ENCODE results near the gene CNPY4. TPM values are rescaled to one million over a fixed set of nuclear protein-coding genes. Genes with fewer than 3 reads are reported as not detected.
"Not testable (repeated sequence)": the region's sequence is repeated elsewhere in the genome, so short reads cannot be mapped to it uniquely, and the experiment has no call there.

The CNPY4 gene
- total RNA-seq, 2 donors from 2014 or later, result 7.0 to 9.8 TPM

GRCh38 chr7:100107890-100108289, 11.5 kb upstream of the CNPY4 start:
- ATAC-seq (no peak), DNase-seq (no peak)
- intact Hi-C loops (cut with DNase I, micrococcal nuclease), result no loop called here

- peak; percentile 27 for ATAC-seq
- intact Hi-C loops (cut with DNase I, micrococcal nuclease), result no loop called here
These were observed 9.8 kb upstream of the CNPY4 start for GRCh38 chr7:100109521-100110163.

GRCh38 chr7:100111156-100111555, 8.3 kb upstream of the CNPY4 start:
- no peak for DNase-seq
- intact Hi-C loops (cut with DNase I, micrococcal nuclease), result no loop called here

More at GRCh38 chr7:100109521-100110163, 9.8 kb upstream of the CNPY4 start:
- no peak for DNase-seq

GRCh38 chr7:100111914-100112313, 7.5 kb upstream of the CNPY4 start:
- intact Hi-C loops (cut with DNase I, micrococcal nuclease), result no loop called here
- DNase-seq (no peak), ATAC-seq (no peak)

More at GRCh38 chr7:100111156-100111555, 8.3 kb upstream of the CNPY4 start:
- no peak for ATAC-seq

GRCh38 chr7:100115026-100115425, 4.4 kb upstream of the CNPY4 start:
- DNase-seq, result no peak
- intact Hi-C loops (cut with DNase I, micrococcal nuclease), result no loop called here
- no peak for ATAC-seq

DNA sequence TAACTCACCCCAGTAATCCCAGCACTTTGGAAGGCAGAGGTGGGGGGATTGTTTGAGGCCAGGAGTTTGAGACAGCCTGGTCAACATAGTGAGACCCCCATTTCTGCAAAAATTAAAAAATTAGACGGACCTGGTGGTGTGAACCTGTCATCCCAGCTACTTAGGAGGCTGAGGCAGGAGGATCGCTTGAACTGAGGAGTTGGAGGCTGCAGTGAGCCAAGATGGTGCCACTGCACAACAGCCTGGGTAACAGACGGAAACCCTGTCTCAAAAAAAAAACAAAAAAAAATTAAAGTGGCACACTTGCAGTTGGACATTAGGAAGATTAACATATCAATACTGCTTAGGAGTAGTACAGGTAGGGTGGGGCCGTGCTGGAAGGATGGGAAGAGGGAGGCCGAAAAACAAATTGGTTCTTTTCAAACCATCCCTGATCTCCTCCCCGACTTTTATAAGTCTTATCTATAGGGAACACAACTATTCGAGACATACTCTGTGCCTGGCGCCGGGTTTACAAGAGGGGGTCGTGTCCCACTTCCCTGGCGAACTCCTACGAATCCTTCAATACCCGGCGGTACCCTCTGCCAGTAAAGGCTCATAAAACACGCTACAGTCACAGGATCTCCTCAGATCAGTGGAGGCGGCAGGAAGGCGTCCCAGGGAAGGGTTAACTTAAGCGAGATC, 904 bp upstream of the CNPY4 start:
- intact Hi-C loops (cut with DNase I, micrococcal nuclease), result no loop called here
- no peak for ATAC-seq
- no peak for DNase-seq

DNA sequence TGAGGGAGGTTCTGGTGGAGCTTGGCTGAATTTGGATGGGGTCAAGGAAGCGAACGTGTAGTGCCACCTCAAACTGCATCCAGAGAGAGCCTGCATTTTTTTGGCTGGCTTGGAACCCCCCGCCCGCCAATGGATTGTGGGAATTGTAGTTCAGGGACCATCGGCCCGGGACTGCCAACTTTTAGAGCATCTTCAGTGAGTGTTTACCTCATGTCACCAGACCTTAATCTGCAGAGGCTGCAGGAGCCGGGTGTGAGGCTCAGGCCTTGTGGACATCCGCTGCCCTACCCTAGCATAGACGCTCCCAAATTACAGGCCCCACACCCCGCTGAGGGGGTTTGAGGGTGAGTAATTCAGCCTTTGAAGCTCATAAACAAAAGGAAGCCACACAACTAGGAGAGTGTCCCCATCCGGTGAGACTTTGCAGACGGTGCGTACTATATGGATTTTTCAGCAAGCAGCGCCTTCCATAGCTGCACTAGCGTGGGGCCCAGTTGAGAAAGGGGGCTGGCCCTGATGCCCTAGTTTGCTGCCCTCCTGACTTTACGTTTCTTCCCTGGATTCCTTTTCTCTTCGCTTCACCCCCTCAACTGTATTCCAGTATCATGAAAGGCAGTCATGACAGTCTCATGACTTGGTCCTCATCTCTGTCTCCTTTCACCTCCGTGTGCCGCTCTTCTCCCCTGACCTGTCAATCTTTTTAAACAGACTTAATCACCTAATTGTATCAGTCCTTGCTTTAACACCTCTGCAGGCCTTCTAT, 717 bp downstream of the CNPY4 start:
- ATAC-seq (peak; percentile 9), DNase-seq (peak; percentile 57 to 58)
- intact Hi-C loops (cut with DNase I, micrococcal nuclease), result no loop called here

- intact Hi-C loops (cut with DNase I, micrococcal nuclease), result no loop called here
- ATAC-seq, result no peak
- no peak for DNase-seq
These were observed 1.3 kb downstream of the CNPY4 start for GRCh38 chr7:100120733-100121036.

DNA sequence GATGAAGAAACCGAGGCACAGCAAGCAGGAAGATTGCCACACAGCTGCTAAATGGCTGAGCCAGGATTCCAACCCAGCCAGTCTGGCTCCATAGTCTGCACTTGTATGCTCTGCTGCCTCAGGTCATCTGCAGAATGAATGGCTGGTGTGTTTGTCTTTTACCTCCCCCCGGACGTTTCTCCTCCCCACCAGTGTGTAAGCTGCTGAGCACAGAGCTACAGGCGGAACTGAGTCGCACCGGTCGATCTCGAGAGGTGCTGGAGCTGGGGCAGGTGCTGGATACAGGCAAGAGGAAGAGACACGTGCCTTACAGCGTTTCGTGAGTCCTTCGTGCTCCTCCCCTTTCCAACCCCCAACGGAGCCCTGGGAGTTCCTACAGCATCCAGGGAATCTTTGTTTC, 2.6 kb downstream of the CNPY4 start:
- no peak for ATAC-seq
- DNase-seq, result no peak

GRCh38 chr7:100122568-100122967, 3.1 kb downstream of the CNPY4 start:
- intact Hi-C loops (cut with DNase I, micrococcal nuclease), result no loop called here
- ATAC-seq (no peak), DNase-seq (no peak)

More for the DNA sequence above, 2.6 kb downstream of the CNPY4 start:
- intact Hi-C loops (cut with DNase I, micrococcal nuclease), result no loop called here

DNA sequence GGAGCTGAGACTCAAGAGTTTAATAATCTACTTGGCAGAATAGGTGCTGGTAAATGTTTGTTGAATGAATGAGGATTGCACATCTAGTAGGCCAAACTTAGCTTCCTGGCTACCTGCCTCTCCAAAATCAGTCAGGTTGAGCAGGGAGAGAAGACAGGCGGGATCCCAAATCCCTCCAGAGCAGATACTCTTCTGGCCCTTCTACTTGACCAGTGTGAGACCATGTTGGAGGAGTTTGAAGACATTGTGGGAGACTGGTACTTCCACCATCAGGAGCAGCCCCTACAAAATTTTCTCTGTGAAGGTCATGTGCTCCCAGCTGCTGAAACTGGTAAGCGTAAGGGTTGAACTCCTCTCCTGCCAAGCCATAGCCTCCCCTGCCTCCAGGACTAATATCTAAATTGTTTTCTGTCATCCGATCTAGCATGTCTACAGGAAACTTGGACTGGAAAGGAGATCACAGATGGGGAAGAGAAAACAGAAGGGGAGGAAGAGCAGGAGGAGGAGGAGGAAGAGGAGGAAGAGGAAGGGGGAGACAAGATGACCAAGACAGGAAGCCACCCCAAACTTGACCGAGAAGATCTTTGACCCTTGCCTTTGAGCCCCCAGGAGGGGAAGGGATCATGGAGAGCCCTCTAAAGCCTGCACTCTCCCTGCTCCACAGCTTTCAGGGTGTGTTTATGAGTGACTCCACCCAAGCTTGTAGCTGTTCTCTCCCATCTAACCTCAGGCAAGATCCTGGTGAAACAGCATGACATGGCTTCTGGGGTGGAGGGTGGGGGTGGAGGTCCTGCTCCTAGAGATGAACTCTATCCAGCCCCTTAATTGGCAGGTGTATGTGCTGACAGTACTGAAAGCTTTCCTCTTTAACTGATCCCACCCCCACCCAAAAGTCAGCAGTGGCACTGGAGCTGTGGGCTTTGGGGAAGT, 5.1 kb downstream of the CNPY4 start:
- DNase-seq (peak; percentile 46 to 58), ATAC-seq (peak; percentile 50)
- intact Hi-C loops (cut with DNase I, micrococcal nuclease), result no loop called here

- DNase-seq (no peak), ATAC-seq (peak; percentile 27)
These were observed 7.0 kb downstream of the CNPY4 start for GRCh38 chr7:100126239-100126930.

DNA sequence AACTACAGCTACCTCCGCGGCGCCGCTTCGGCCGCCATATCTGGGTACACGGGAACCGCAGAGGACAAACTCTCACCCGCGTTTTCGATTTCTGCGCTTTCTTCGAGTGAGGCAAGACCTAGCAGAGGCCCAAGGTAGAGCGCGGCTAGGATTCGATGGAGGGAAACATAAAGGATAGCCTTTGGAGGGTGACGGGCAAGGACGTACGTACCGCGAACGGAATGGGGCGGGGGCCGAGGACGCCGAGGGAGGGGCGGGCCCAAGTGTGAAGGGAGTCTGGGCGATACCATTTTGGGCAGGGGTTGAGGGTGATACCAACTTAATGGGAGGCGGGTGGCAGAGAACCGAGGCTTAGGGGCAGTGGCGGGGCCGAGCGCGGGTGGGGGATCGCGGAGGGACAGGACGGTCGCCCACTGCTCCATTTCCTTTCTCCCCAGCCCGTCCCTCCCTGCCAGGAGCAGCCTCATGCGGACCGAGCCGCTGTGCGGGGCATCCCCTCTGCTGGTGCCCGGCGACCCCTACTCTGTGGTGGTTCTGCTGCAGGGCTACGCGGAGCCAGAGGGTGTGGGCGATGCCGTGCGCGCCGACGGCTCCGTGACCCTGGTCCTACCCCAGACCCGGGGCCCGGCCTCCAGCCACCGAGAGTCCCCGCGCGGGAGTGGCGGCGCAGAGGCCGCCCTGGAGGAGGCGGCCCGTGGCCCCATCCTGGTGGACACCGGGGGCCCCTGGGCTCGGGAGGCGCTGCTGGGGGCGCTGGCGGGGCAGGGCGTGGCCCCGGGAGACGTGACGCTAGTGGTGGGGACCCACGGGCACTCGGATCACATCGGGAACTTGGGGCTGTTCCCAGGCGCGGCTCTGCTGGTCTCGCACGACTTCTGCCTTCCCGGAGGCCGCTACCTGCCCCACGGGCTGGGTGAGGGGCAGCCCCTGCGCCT, 7.8 kb downstream of the CNPY4 start, which contains the start of gene MBLAC1:
MBLAC1 (plus strand) TSS at position 37 of the 935 bp plus-strand sequence; CDS start at position 466, 429 bp downstream.
- intact Hi-C loops (cut with DNase I, micrococcal nuclease), result no loop called here
- DNase-seq (peak; percentile 91 to 96), ATAC-seq (peak; percentile 70)

More at GRCh38 chr7:100126239-100126930, 7.0 kb downstream of the CNPY4 start:
- intact Hi-C loops (cut with DNase I, micrococcal nuclease), result no loop called here

DNA sequence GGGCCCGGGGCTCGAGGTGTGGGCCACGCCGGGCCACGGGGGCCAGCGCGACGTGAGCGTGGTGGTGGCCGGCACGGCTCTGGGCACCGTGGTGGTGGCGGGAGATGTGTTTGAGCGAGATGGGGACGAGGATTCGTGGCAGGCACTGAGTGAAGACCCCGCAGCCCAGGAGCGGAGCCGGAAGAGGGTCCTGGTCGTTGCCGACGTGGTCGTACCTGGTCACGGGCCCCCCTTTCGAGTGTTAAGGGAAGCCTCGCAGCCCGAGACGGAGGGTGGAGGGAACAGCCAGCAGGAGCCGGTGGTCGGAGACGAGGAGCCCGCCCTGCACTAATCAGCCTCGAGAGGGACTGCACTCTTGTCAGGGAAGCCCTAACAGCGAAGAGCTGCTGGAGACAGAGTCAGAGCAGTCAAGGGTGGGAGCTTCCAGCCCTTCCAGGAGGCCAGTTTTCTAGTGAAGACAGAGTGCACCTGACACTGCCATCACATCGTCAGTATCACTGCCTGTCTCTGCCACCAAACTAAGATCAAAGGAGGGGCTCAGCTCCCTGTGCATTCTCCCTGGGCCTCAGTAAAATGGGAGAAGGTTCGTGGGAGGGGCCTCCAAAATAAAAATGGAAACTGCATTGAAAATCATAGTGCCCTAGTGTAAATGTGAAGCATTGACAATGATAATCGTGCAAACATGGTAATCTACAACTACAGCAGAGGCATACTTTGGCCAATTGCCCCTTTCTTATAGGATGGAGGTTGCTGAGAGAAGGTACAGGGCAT, 8.6 kb downstream of the CNPY4 start:
- ATAC-seq, result no peak
- DNase-seq, result peak; percentile 46 to 50
- intact Hi-C loops (cut with DNase I, micrococcal nuclease), result no loop called here

- intact Hi-C loops (cut with DNase I, micrococcal nuclease), result no loop called here
- DNase-seq, result no peak
- no peak for ATAC-seq
These were observed 9.2 kb downstream of the CNPY4 start for GRCh38 chr7:100128637-100128963.

- DNase-seq, ATAC-seq: not testable (repeated sequence)
- intact Hi-C loops (cut with DNase I, micrococcal nuclease), result loop anchor here in 1 of 2 donors (10.0 kb wide), 1 partner anchor 135 kb away; no protein-coding TSS in a partner anchor
These were observed 10.8 kb downstream of the CNPY4 start for GRCh38 chr7:100130220-100130607.
